Activated naive CD8-positive, alpha-beta T cell (primary cell): ENCODE measurements around the gene RSRC2.

ENCODE experiments used
- H3K27ac Mint-ChIP-seq: one replicate; pipeline ENCODE4 v1.8.0; 2021; ENCODE audit warnings: mixed read lengths
- H3K27me3 Mint-ChIP-seq: one replicate; pipeline ENCODE4 v1.8.0; 2021; ENCODE audit warnings: mixed read lengths
- H3K36me3 Mint-ChIP-seq: one replicate; pipeline ENCODE4 v1.8.0; 2021; ENCODE audit warnings: mixed read lengths
- H3K4me1 Mint-ChIP-seq: one replicate; pipeline ENCODE4 v1.8.0; 2021; ENCODE audit warnings: low read depth, mixed read lengths
- H3K4me3 Mint-ChIP-seq: one replicate; pipeline ENCODE4 v1.8.0; 2021; ENCODE audit warnings: mild to moderate bottlenecking, mixed read lengths
- H3K9me3 Mint-ChIP-seq: one replicate; pipeline ENCODE4 v1.8.0; 2021; ENCODE audit warnings: low read depth, mixed read lengths

Gene RSRC2

DNA sequence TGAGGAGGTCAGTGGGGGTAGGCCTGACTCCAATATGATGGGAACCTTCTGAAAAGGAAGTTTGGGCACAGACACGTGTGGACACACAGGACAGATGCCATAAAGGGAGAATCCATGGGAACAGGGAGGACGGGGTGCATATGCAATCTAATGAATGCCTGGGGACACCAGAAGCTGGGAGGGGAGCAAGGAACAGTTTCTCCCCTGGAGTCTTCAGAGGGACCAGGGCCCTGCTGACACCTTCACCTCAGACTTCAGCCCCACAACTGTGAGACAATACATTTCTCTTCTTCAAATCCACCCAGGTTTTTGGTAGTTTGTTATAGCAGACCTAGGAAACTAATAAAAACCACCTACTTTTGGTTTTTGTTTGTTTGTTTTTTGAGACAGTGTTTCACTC, 69.1 kb downstream of the RSRC2 start:
- Mint-ChIP-seq H3K36me3 (no peaks in the 10 kb centered on the region), H3K27me3 (no peaks in the 10 kb centered on the region), H3K27ac (no peak overlapping the region)

DNA sequence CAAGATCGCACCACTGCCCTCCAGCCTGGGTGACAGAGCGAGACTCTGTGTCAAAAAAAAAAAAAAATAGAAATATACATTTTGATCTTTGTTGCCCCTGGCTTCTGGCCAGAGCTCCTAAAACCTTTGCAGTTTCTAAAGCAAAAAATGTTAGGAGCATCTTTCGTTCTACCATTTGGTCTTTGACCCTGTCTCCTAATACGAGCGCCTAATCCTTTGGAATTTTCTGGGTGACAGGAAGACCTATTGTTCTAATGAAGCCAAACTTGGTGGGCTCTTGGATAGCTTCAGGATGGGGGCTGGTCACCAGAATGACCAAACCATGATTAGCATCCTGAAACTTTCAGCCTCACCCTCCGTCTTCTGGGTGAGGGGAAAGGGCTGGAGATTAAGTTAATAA, 72.0 kb downstream of the RSRC2 start:
- H3K9me3 Mint-ChIP-seq, result no peaks in the 10 kb centered on the region
- H3K4me1 Mint-ChIP-seq, result peaks cover 26% of the 10 kb centered on the region
- H3K27me3 Mint-ChIP-seq, result no peaks in the 10 kb centered on the region
- H3K4me3 Mint-ChIP-seq, result no peak overlapping the region
- no peak overlapping the region for H3K27ac Mint-ChIP-seq
- no peaks in the 10 kb centered on the region for H3K36me3 Mint-ChIP-seq

More for the DNA sequence above, 69.1 kb downstream of the RSRC2 start:
- Mint-ChIP-seq H3K4me3 (no peak overlapping the region), H3K9me3 (no peaks in the 10 kb centered on the region), H3K4me1 (peaks cover 19% of the 10 kb centered on the region)

DNA sequence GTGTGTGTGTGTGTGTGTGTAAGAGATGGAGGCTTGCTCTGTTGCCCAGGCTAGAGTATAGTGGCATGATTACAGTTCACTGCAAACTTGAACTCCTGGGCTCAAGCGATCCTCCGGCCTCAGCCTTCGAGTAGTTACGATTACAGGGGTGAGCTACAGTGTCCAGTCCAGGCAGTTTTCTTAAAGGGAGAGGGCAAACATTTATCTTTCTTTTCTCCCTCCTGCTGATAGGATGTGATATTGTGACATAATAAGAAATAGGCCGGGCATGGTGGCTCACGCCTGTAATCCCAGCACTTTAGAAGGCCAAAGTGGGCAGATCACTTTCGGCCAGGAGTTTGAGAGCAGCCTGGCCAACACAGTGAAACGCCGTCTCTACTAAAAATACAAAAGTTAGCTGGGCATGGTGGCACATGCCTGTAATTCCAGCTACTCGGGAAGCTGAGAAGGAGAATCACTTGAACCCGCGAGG, 72.5 kb downstream of the RSRC2 start:
- H3K4me1 Mint-ChIP-seq, result peaks cover 26% of the 10 kb centered on the region
- H3K4me3 Mint-ChIP-seq, result no peak overlapping the region
- no peaks in the 10 kb centered on the region for H3K36me3 Mint-ChIP-seq
- no peaks in the 10 kb centered on the region for H3K9me3 Mint-ChIP-seq
- H3K27ac Mint-ChIP-seq, result peak overlapping the region; percentile 92
- no peaks in the 10 kb centered on the region for H3K27me3 Mint-ChIP-seq
